ENCODE data around the gene STPG1.

STPG1 gene

GRCh38 chr1:24366707-24367106 is 46.9 kb downstream of the STPG1 start:
- no peak for DNase-seq (ENCODE audit: low spot score)
- no peak for TF ChIP-seq CTCF (IDR thresholded peaks at IDR 0.05; ENCODE audit: extremely low read depth, missing control alignments)

GRCh38 chr1:24364975-24365678 is 48.5 kb downstream of the STPG1 start:
- no peak for TF ChIP-seq CTCF (IDR thresholded peaks at IDR 0.05; ENCODE audit: extremely low read depth, missing control alignments)
- peak; percentile 79 for DNase-seq (ENCODE audit: low spot score)

- no peak for DNase-seq (ENCODE audit: low spot score)
- no peak for TF ChIP-seq CTCF (IDR thresholded peaks at IDR 0.05; ENCODE audit: extremely low read depth, missing control alignments)
These were observed 49.0 kb downstream of the STPG1 start for GRCh38 chr1:24364605-24364974.

- no peak for DNase-seq (ENCODE audit: low spot score)
- TF ChIP-seq CTCF (IDR thresholded peaks at IDR 0.05; ENCODE audit: extremely low read depth, missing control alignments): no peak
These were observed 49.6 kb downstream of the STPG1 start for GRCh38 chr1:24363994-24364393.

- no peak for TF ChIP-seq CTCF (IDR thresholded peaks at IDR 0.05; ENCODE audit: extremely low read depth, missing control alignments)
- no peak for DNase-seq (ENCODE audit: low spot score)
These were observed 50.5 kb downstream of the STPG1 start for GRCh38 chr1:24362982-24363614.

GRCh38 chr1:24362396-24362795 is 51.2 kb downstream of the STPG1 start:
- no peak for DNase-seq (ENCODE audit: low spot score)
- TF ChIP-seq CTCF (IDR thresholded peaks at IDR 0.05; ENCODE audit: extremely low read depth, missing control alignments): no peak

GRCh38 chr1:24361811-24362210 is 51.8 kb downstream of the STPG1 start:
- no peak for DNase-seq (ENCODE audit: low spot score)
- TF ChIP-seq CTCF (IDR thresholded peaks at IDR 0.05; ENCODE audit: extremely low read depth, missing control alignments): no peak
